IMR-90 (cell line): Measurements from ENCODE around the gene C17orf50. TPM values are rescaled to one million over a fixed set of nuclear protein-coding genes. Genes with fewer than 3 reads are reported as not detected.
A peak's percentile ranks its signal among the peaks of the same experiment; 100 is the strongest.

Experiments
- ATAC-seq: fragments of 200-7000 bp; cut with Tn5 transposase; 2 replicates; pipeline ENCODE4 v1.9.1; 2020; ENCODE audit warnings: low read depth, mild to moderate bottlenecking, moderate library complexity
- BruUV-seq: library from RNA; stranded (reverse); fragments of 400-500 nt; replicated peaks from 2 replicates; lab custom pipeline; 2021; lab: Mats Ljungman, UMichigan
- CTCF ChIA-PET: fragments of 300-600 bp; formaldehyde crosslinking; extraction: SDS; loops from one replicate; lab custom pipeline; 2021; ENCODE audit warnings: antibody characterized with exemption; lab: Yijun Ruan, JAX
- POLR2A ChIA-PET: fragments of 300-600 bp; sonication (Branson Sonifier 250); formaldehyde crosslinking; loops from one replicate; lab custom pipeline; 2022; ENCODE audit warnings: antibody characterized with exemption; ENCODE audit not compliant: unreplicated experiment; lab: Charles Lee
- DNase-seq: peaks from one replicate; pipeline ENCODE4 v3.0.0; 2013
- H2AFZ ChIP-seq: replicated peaks from 2 replicates; pipeline ENCODE3; 2013; ENCODE audit warnings: low read length, mild to moderate bottlenecking; ENCODE audit not compliant: poor library complexity
- H2AK5ac ChIP-seq: 2 replicates; pipeline ENCODE4 v1.6.1; 2013; ENCODE audit warnings: low read depth, low read length, inconsistent platforms
- H2AK9ac ChIP-seq: replicated peaks from 2 replicates; pipeline ENCODE3; 2013; ENCODE audit warnings: mild to moderate bottlenecking, low read depth, low read length, moderate library complexity; ENCODE audit not compliant: poor library complexity
- H2BK120ac ChIP-seq: 2 replicates; pipeline ENCODE4 v1.6.1; 2013; ENCODE audit warnings: low read depth, low read length, inconsistent platforms
- H2BK15ac ChIP-seq: 3 replicates; pipeline ENCODE4 v1.6.1; 2013; ENCODE audit warnings: low read depth, low read length, inconsistent platforms
- H2BK20ac ChIP-seq: 2 replicates; pipeline ENCODE4 v1.6.1; 2013; ENCODE audit warnings: low read depth, mild to moderate bottlenecking, inconsistent platforms, low read length, moderate library complexity
- H2BK5ac ChIP-seq: 2 replicates; pipeline ENCODE4 v1.6.1; 2013; ENCODE audit warnings: mild to moderate bottlenecking, low read depth, low read length, inconsistent platforms; ENCODE audit not compliant: poor library complexity, severe bottlenecking
- H3K14ac ChIP-seq: replicated peaks from 2 replicates; pipeline ENCODE4 v1.6.1; 2013; ENCODE audit warnings: low read depth, low read length, inconsistent platforms
- H3K18ac ChIP-seq: 2 replicates; pipeline ENCODE4 v1.6.1; 2013; ENCODE audit warnings: low read depth, low read length, control low read depth
- H3K23ac ChIP-seq: 2 replicates; pipeline ENCODE4 v1.6.1; 2013; ENCODE audit warnings: low read depth, low read length, inconsistent platforms
- H3K27ac ChIP-seq: 2 replicates; pipeline ENCODE4 v1.5.1; 2013; ENCODE audit warnings: mild to moderate bottlenecking, control low read depth, low read length; ENCODE audit not compliant: insufficient read depth
- H3K27me3 ChIP-seq: 2 replicates; pipeline ENCODE4 v1.6.1; 2013; ENCODE audit warnings: low read length; ENCODE audit not compliant: control insufficient read depth, insufficient read depth
- H3K36me3 ChIP-seq: 2 replicates; pipeline ENCODE4 v1.6.1; 2013; ENCODE audit warnings: low read length, mixed read lengths; ENCODE audit not compliant: control insufficient read depth, insufficient read depth
- H3K4ac ChIP-seq: 2 replicates; pipeline ENCODE4 v1.6.1; 2013; ENCODE audit warnings: low read depth, low read length, inconsistent platforms
- H3K4me1 ChIP-seq: 2 replicates; pipeline ENCODE4 v1.6.1; 2013; ENCODE audit warnings: low read length, mixed read lengths; ENCODE audit not compliant: control insufficient read depth, insufficient read depth
- H3K4me2 ChIP-seq: 2 replicates; pipeline ENCODE4 v1.6.1; 2013; ENCODE audit warnings: low read depth, mild to moderate bottlenecking, control low read depth, low read length, moderate library complexity
- H3K4me3 ChIP-seq: 2 replicates; pipeline ENCODE4 v1.5.1; 2013; ENCODE audit warnings: low read depth, mild to moderate bottlenecking, control low read depth, low read length, moderate library complexity; ENCODE audit not compliant: insufficient read depth
- H3K56ac ChIP-seq: 2 replicates; pipeline ENCODE4 v1.6.1; 2013; ENCODE audit warnings: low read length, inconsistent platforms; ENCODE audit not compliant: insufficient read depth; ENCODE audit errors: extremely low read depth
- H3K79me1 ChIP-seq, 2 experiments: 2 replicates each; pipeline ENCODE4 v1.6.1; 2013; ENCODE audit warnings: low read length in 2 of 2, inconsistent platforms in 1 of 2, low read depth in 1 of 2
- H3K9ac ChIP-seq: 2 replicates; pipeline ENCODE4 v1.6.1; 2013; ENCODE audit warnings: low read depth, low read length, control low read depth
- H3K9me1 ChIP-seq: 2 replicates; pipeline ENCODE4 v1.6.1; 2013; ENCODE audit warnings: low read length, inconsistent platforms; ENCODE audit not compliant: insufficient read depth
- H3K9me3 ChIP-seq: 2 replicates; pipeline ENCODE4 v1.6.1; 2013; ENCODE audit warnings: low read length; ENCODE audit not compliant: control insufficient read depth, insufficient read depth
- H4K20me1 ChIP-seq: 2 replicates; pipeline ENCODE4 v1.6.1; 2013; ENCODE audit warnings: low read length, inconsistent platforms; ENCODE audit not compliant: insufficient read depth
- H4K5ac ChIP-seq: 2 replicates; pipeline ENCODE4 v1.6.1; 2013; ENCODE audit warnings: mild to moderate bottlenecking, low read depth, low read length, control low read depth
- H4K8ac ChIP-seq, 2 experiments: 2 replicates each; pipeline ENCODE4 v1.6.1; 2013; ENCODE audit warnings: low read depth in 2 of 2, low read length in 2 of 2, control low read depth in 1 of 2, inconsistent platforms in 1 of 2
- H4K91ac ChIP-seq: 2 replicates; pipeline ENCODE4 v1.6.1; 2013; ENCODE audit warnings: low read depth, low read length, inconsistent platforms; ENCODE audit not compliant: insufficient read depth
- BHLHE40 ChIP-seq: fragments of 150-350 bp; IDR thresholded peaks from 2 replicates; pipeline ENCODE4 v1.6.1; 2016; ENCODE audit warnings: mild to moderate bottlenecking, low read depth, low read length
- ELK1 ChIP-seq: fragments of 150-350 bp; IDR thresholded peaks from 2 replicates; pipeline ENCODE4 v1.6.1; 2016; ENCODE audit warnings: low read depth, mild to moderate bottlenecking, low read length, moderate library complexity, borderline replicate concordance
- FOS ChIP-seq: fragments of 150-350 bp; IDR thresholded peaks from 2 replicates; pipeline ENCODE4 v1.6.1; 2016; ENCODE audit warnings: low read depth, low read length
- MAFK ChIP-seq: IDR thresholded peaks from 2 replicates; pipeline ENCODE4 v1.6.1; 2012; ENCODE audit warnings: low read depth, low read length, improper control_type of control experiment
- MAZ ChIP-seq: IDR thresholded peaks from 2 replicates; pipeline ENCODE4 v1.6.1; 2012; ENCODE audit warnings: low read depth, mild to moderate bottlenecking, low read length, improper control_type of control experiment, moderate library complexity, borderline replicate concordance
- MXI1 ChIP-seq: IDR thresholded peaks from 2 replicates; pipeline ENCODE4 v1.6.1; 2012; ENCODE audit warnings: low read depth, mild to moderate bottlenecking, low read length, moderate library complexity, borderline replicate concordance
- RAD21 ChIP-seq: IDR thresholded peaks from 2 replicates; pipeline ENCODE4 v1.6.1; 2012; ENCODE audit warnings: low read length, improper control_type of control experiment
- RCOR1 ChIP-seq: IDR thresholded peaks from 2 replicates; pipeline ENCODE4 v1.6.1; 2012; ENCODE audit warnings: mild to moderate bottlenecking, low read length, improper control_type of control experiment; ENCODE audit not compliant: insufficient replicate concordance
- RFX5 ChIP-seq: IDR thresholded peaks from 2 replicates; pipeline ENCODE4 v1.8.0; 2012; ENCODE audit warnings: low read depth, mild to moderate bottlenecking, low read length, moderate library complexity
- WGBS, 2 experiments: methylation state at CpG; one replicate each; pipeline versions ENCODE4 v1.1.5 to v1.1.7; 2013; ENCODE audit warnings: missing lambda C conversion rate in 2 of 2; ENCODE audit not compliant: insufficient read length in 1 of 2; ENCODE audit errors: extremely low coverage in 2 of 2; 5-methylcytosine and 5-hydroxymethylcytosine counted together
- dilution Hi-C: fragments of 300-500 bp; cut with HindIII; formaldehyde crosslinking; loops from one replicate; pipeline ENCODE4 v1.14.3; 2018; ENCODE audit warnings: low sequenced_read_pairs; ENCODE audit not compliant: unreplicated experiment
- in situ Hi-C: fragments of 300-500 bp; cut with MboI; formaldehyde crosslinking; loops from 3 replicates; pipeline ENCODE4 v1.14.3; 2019; ENCODE audit warnings: low sequenced_read_pairs, inconsistent platforms, mixed read lengths
- intact Hi-C: fragments of 100-400 bp; cut with micrococcal nuclease; formaldehyde crosslinking; loops from 2 replicates; pipeline ENCODE4 v1.10.0; 2022
- polyA plus RNA-seq, 3 experiments: library from polyadenylated mRNA; depleted of rRNA; stranded (reverse); fragments of >200 nt; gene quantifications; 2 replicates each; pipeline ENCODE4 v1.2.3, GENCODE V29; 2012; ENCODE audit warnings: low replicate concordance in 1 of 3
- total RNA-seq: library from RNA; depleted of rRNA; stranded (reverse); fragments of >200 nt; gene quantifications from 2 replicates; pipeline ENCODE4 v1.2.3, GENCODE V29; 2012

Gene C17orf50
- total and polyA plus RNA-seq, 2 of the 4 experiments (the other 2 are of a cell fraction) = not detected

- no peak overlapping the region for H3K9ac ChIP-seq
- ATAC-seq (peak; percentile 1; the same call in 1 of the 2 replicates), DNase-seq (peak; percentile 74)
- peaks cover 14% of the 10 kb centered on the region for H3K9me1 ChIP-seq
- intact Hi-C loops = no loop called here
- H3K36me3 ChIP-seq = no peaks in the 10 kb centered on the region
- H3K18ac ChIP-seq = peak overlapping the region; percentile 26; the same call in 1 of the 2 replicates
- H4K20me1 ChIP-seq = peaks cover 21% of the 10 kb centered on the region
- H3K14ac ChIP-seq = no peak overlapping the region; the same call in 1 of the 2 replicates
- ChIA-PET POLR2A (no interaction called here), CTCF (interaction anchor here (1.0 to 1.6 kb wide), 3 partner anchors 14 to 43 kb away, joined by 4 to 7 read pairs (median 5); no protein-coding TSS in a partner anchor)
- H3K56ac ChIP-seq = no peak overlapping the region
- H3K27me3 ChIP-seq = no peaks in the 10 kb centered on the region
- no peaks in the 10 kb centered on the region for H3K9me3 ChIP-seq
- dilution Hi-C loops = no loop called here
- H3K4me1 ChIP-seq = peaks cover 10% of the 10 kb centered on the region
- H3K27ac ChIP-seq = no peak overlapping the region
- peak overlapping the region; percentile 62; the same call in 1 of the 2 replicates for H2AK5ac ChIP-seq
- WGBS, 2 experiments = 83% methylated on average over 3 of the region's 7 CpGs; no CpG with 5 or more reads in 1 of the 2 experiments
- no peak overlapping the region for H4K5ac ChIP-seq
- peak overlapping the region; percentile 70 for H2AK9ac ChIP-seq
- in situ Hi-C loops = loop anchor here (5.0 kb wide), 1 partner anchor 45 kb away; the partner anchor contains the start of gene C17orf50
- H3K23ac ChIP-seq = peak overlapping the region; percentile 8; the same call in 1 of the 2 replicates
- H2BK120ac ChIP-seq = peak overlapping the region; percentile 50
- H3K4me2 ChIP-seq = no peak overlapping the region
- peak overlapping the region; percentile 83 for H4K91ac ChIP-seq
- H2BK15ac ChIP-seq = peak overlapping the region; percentile 77; the same call in 2 of the 3 replicates
- peak overlapping the region; percentile 16 for H2AFZ ChIP-seq
- no peak for TF ChIP-seq MXI1
- TF ChIP-seq RFX5 = no peak
- no peak for TF ChIP-seq RCOR1
- no peak for TF ChIP-seq RAD21
- no peak for TF ChIP-seq ELK1
- TF ChIP-seq MAFK = no peak
- no peak for TF ChIP-seq MAZ
- TF ChIP-seq FOS = no peak
- no peak for TF ChIP-seq BHLHE40
- no peak overlapping the region for H3K4me3 ChIP-seq
- H3K79me1 ChIP-seq = peaks cover 0 to 21% of the 10 kb centered on the region in 2 experiments; a peak in 2 of 4 replicates
- peak overlapping the region in 1 of 2 experiments; percentile 97; a peak in 3 of 4 replicates for H4K8ac ChIP-seq
- H2BK5ac ChIP-seq = peak overlapping the region; percentile 51
- BruUV-seq = no TSS peak
- peak overlapping the region; percentile 58 for H3K4ac ChIP-seq
- peak overlapping the region; percentile 33; the same call in 1 of the 2 replicates for H2BK20ac ChIP-seq
These were observed 46.9 kb downstream of the C17orf50 start for GRCh38 chr17:35807371-35808144.
